ENCODE results near the gene YIPF2. TPM values are rescaled to one million over a fixed set of nuclear protein-coding genes. Genes with fewer than 3 reads are reported as not detected.
"Not testable (repeated sequence)": the region's sequence is repeated elsewhere in the genome, so short reads cannot be mapped to it uniquely, and the experiment has no call there.

The YIPF2 gene
- total RNA-seq, 1 donor from 2014 or later: 139 TPM

GRCh38 chr19:10945264-10945663 lies 16.8 kb upstream of the YIPF2 start:
- intact Hi-C loops (cut with DNase I): no loop called here
- no peaks in the 10 kb centered on the region for H3K9me3 ChIP-seq
- TF ChIP-seq, protein P1, sequence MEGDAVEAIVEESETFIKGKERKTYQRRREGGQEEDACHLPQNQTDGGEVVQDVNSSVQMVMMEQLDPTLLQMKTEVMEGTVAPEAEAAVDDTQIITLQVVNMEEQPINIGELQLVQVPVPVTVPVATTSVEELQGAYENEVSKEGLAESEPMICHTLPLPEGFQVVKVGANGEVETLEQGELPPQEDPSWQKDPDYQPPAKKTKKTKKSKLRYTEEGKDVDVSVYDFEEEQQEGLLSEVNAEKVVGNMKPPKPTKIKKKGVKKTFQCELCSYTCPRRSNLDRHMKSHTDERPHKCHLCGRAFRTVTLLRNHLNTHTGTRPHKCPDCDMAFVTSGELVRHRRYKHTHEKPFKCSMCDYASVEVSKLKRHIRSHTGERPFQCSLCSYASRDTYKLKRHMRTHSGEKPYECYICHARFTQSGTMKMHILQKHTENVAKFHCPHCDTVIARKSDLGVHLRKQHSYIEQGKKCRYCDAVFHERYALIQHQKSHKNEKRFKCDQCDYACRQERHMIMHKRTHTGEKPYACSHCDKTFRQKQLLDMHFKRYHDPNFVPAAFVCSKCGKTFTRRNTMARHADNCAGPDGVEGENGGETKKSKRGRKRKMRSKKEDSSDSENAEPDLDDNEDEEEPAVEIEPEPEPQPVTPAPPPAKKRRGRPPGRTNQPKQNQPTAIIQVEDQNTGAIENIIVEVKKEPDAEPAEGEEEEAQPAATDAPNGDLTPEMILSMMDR (IDR thresholded peaks at IDR 0.05): no peak

DNA sequence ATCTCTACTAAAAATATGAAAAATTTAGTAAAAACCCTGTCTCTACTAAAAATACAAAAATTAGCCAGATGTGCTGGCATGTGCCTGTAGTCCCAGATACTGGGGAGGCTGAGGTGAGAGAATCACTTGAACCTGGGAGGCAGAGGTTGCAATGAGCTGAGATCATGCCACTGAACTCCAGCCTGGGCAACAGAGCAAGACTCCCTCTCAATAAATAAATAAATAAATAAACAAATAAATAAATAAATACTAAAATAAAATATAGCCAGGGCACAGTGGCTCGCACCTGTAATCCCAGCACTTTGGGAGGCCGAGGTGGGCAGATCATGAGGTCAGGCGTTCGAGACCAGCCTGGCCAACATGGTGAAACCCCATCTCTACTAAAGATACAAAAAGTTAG lies 15.0 kb upstream of the YIPF2 start:
- intact Hi-C loops (cut with DNase I): loop anchor here (5.0 kb wide), 1 partner anchor 184 kb away; no protein-coding TSS in a partner anchor
- DNase-seq (ENCODE audit: low spot score in 2 of 2); H3K4me1 ChIP-seq: not testable (repeated sequence)

More at GRCh38 chr19:10945264-10945663, 16.8 kb upstream of the YIPF2 start:
- H3K36me3 ChIP-seq: no peaks in the 10 kb centered on the region
- H3K27me3 ChIP-seq: no peaks in the 10 kb centered on the region
- no peaks in the 10 kb centered on the region for H3K4me1 ChIP-seq
- H3K27ac ChIP-seq: no peak overlapping the region
- no peak for DNase-seq (ENCODE audit: low spot score in 2 of 2)
- no peak overlapping the region for H3K4me3 ChIP-seq

GRCh38 chr19:10941649-10942048 lies 13.2 kb upstream of the YIPF2 start:
- not testable (repeated sequence) for H3K27me3 ChIP-seq, H3K9me3 ChIP-seq
- intact Hi-C loops (cut with DNase I): loop anchor here (5.0 kb wide), 1 partner anchor 186 kb away; no protein-coding TSS in a partner anchor

More for the DNA sequence above, 15.0 kb upstream of the YIPF2 start:
- H3K4me3 ChIP-seq, H3K27ac ChIP-seq, H3K27me3 ChIP-seq, H3K36me3 ChIP-seq, H3K9me3 ChIP-seq: not testable (repeated sequence)

GRCh38 chr19:10936661-10937084 lies 8.2 kb upstream of the YIPF2 start:
- intact Hi-C loops (cut with DNase I): loop anchor here (5.0 to 10.0 kb wide), 2 partner anchors 46 to 268 kb away; no protein-coding TSS in a partner anchor
- Histone ChIP-seq H3K9me3 (no peaks in the 10 kb centered on the region), H3K36me3 (peaks cover 2 to 18% of the 10 kb centered on the region in 2 donors), H3K4me3 (peak overlapping the region in 1 of 2 donors; percentile 33), H3K27ac (no peak overlapping the region), H3K27me3 (no peaks in the 10 kb centered on the region), H3K4me1 (no peaks in the 10 kb centered on the region)
- no peak for DNase-seq (ENCODE audit: low spot score in 2 of 2)
- TF ChIP-seq, protein P1 (IDR thresholded peaks at IDR 0.05): peak; percentile 59 to 73 (median 66)

More at GRCh38 chr19:10941649-10942048, 13.2 kb upstream of the YIPF2 start:
- not testable (repeated sequence) for H3K27ac ChIP-seq; DNase-seq (ENCODE audit: low spot score in 2 of 2); H3K4me1 ChIP-seq; H3K4me3 ChIP-seq; H3K36me3 ChIP-seq

- Histone ChIP-seq H3K27ac (no peak overlapping the region), H3K4me1 (peaks cover 0 to 3% of the 10 kb centered on the region in 2 donors), H3K36me3 (peaks cover 5 to 27% of the 10 kb centered on the region in 2 donors), H3K27me3 (no peaks in the 10 kb centered on the region), H3K9me3 (no peaks in the 10 kb centered on the region), H3K4me3 (no peak overlapping the region)
- DNase-seq (ENCODE audit: low spot score in 2 of 2): no peak
- TF ChIP-seq, protein P1 (IDR thresholded peaks at IDR 0.05): no peak
- intact Hi-C loops (cut with DNase I): loop anchor here (5.0 to 10.0 kb wide), 2 partner anchors 47 to 269 kb away; no protein-coding TSS in a partner anchor
Measured at GRCh38 chr19:10935371-10936059, 7.1 kb upstream of the YIPF2 start.

- H3K4me3 ChIP-seq: peak overlapping the region; percentile 70 to 95
- TF ChIP-seq, protein P1 (IDR thresholded peaks at IDR 0.05): no peak
- intact Hi-C loops (cut with DNase I): loop anchor here (2.0 kb wide), 2 partner anchors 31 to 213 kb away; partner anchors contain the start of gene SMARCA4
Measured at GRCh38 chr19:10929402-10929794, 959 bp upstream of the YIPF2 start.

More at GRCh38 chr19:10929402-10929794, 959 bp upstream of the YIPF2 start:
- Histone ChIP-seq H3K27me3 (no peaks in the 10 kb centered on the region), H3K36me3 (peaks cover 14 to 32% of the 10 kb centered on the region in 2 donors), H3K27ac (peak overlapping the region; percentile 83 to 90), H3K9me3 (no peaks in the 10 kb centered on the region), H3K4me1 (peaks cover 11 to 20% of the 10 kb centered on the region in 2 donors)
- DNase-seq (ENCODE audit: low spot score in 2 of 2): no peak

Measured in ascending aorta (tissue), 2 donors.